ENCODE data around the gene F11.

- no peak for TF ChIP-seq CTCF (IDR thresholded peaks at IDR 0.05)
- TF ChIP-seq POLR2A (IDR thresholded peaks at IDR 0.05) = no peak
Observed at GRCh38 chr4:186307497-186307896, 41.5 kb downstream of the F11 start.

Measured in tibial nerve (tissue), 3 donors.